ENCODE measurements around the gene STAU1. TPM values are rescaled to one million over a fixed set of nuclear protein-coding genes. Genes with fewer than 3 reads are reported as not detected.

The STAU1 gene
- total and polyA plus RNA-seq, 2 of the 13 experiments (the other 11 are each of a cell fraction or from before 2014, with no cell fraction given), result 119 to 133 TPM

DNA sequence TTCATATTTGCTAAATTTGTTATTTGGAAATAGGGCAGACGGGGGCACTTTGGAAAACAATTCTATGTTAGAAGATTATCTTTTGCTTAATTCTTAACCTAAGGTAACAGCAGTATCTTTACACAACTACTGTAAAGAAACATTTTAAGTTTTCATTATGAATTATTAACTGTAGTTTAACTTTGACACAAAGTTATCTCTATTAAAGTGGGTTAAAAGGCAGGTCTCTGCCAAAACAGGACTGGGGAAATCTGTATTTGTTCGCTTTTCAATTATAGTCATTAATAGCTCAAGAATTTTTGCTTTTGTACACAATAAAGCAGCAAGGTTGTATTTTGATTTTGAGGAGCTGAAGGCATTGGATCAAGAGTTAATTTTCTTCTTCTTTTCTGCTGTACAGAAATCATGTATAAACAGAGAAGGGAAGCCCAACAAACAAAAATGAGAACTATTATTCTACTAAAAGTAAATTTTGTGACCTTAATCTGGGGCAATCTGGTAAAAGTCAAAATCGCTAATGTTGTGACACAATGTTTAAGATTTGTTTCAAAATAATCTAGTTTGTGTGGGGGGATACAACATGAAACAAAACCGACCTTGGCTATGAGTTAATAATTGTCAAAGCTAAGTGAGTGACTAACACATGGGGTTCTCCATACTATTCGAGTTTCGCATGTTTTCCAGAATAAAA, 2.9 kb downstream of the STAU1 start (continued):
- no peak for TF ChIP-seq KAT2B (IDR thresholded peaks at IDR 0.05; ENCODE audit: borderline replicate concordance, low read depth, low read length)
- TF ChIP-seq, protein P1, sequence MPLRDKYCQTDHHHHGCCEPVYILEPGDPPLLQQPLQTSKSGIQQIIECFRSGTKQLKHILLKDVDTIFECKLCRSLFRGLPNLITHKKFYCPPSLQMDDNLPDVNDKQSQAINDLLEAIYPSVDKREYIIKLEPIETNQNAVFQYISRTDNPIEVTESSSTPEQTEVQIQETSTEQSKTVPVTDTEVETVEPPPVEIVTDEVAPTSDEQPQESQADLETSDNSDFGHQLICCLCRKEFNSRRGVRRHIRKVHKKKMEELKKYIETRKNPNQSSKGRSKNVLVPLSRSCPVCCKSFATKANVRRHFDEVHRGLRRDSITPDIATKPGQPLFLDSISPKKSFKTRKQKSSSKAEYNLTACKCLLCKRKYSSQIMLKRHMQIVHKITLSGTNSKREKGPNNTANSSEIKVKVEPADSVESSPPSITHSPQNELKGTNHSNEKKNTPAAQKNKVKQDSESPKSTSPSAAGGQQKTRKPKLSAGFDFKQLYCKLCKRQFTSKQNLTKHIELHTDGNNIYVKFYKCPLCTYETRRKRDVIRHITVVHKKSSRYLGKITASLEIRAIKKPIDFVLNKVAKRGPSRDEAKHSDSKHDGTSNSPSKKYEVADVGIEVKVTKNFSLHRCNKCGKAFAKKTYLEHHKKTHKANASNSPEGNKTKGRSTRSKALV (CRISPR knock-in tag; IDR thresholded peaks at IDR 0.05), result peak; percentile 37; the same call in 1 of the 2 replicates
- TF ChIP-seq WIZ (CRISPR knock-in tag; IDR thresholded peaks at IDR 0.05), result no peak
- TF ChIP-seq ZNF17 (CRISPR knock-in tag; IDR thresholded peaks at IDR 0.05), result no peak
- TF ChIP-seq ZNF234 (CRISPR knock-in tag; conservative IDR thresholded peaks at IDR 0.05), result no peak
- no peak for TF ChIP-seq FLYWCH1 (CRISPR knock-in tag; IDR thresholded peaks at IDR 0.05)
- TF ChIP-seq REXO4 (CRISPR knock-in tag; IDR thresholded peaks at IDR 0.05; ENCODE audit: borderline replicate concordance), result no peak
- peak; percentile 92 for TF ChIP-seq TCF7 (IDR thresholded peaks at IDR 0.05; ENCODE audit: low read depth)
- no peak for TF ChIP-seq ZNF230 (CRISPR knock-in tag; IDR thresholded peaks at IDR 0.05)
- TF ChIP-seq MTF1 (CRISPR knock-in tag; IDR thresholded peaks at IDR 0.05), result no peak
- TF ChIP-seq, protein P2, sequence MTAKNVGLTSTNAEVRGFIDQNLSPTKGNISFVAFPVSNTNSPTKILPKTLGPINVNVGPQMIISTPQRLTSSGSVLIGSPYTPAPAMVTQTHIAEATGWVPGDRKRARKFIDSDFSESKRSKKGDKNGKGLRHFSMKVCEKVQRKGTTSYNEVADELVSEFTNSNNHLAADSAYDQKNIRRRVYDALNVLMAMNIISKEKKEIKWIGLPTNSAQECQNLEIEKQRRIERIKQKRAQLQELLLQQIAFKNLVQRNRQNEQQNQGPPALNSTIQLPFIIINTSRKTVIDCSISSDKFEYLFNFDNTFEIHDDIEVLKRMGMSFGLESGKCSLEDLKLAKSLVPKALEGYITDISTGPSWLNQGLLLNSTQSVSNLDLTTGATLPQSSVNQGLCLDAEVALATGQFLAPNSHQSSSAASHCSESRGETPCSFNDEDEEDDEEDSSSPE (CRISPR knock-in tag; IDR thresholded peaks at IDR 0.05), result no peak
- TF ChIP-seq ZNF34 (CRISPR knock-in tag; IDR thresholded peaks at IDR 0.05; ENCODE audit: borderline replicate concordance), result no peak
- no peak for TF ChIP-seq ZNF737 (CRISPR knock-in tag; IDR thresholded peaks at IDR 0.05; ENCODE audit: borderline replicate concordance)
- no peak for TF ChIP-seq ZNF382 (CRISPR knock-in tag; IDR thresholded peaks at IDR 0.05; ENCODE audit: borderline replicate concordance)
- no peak for TF ChIP-seq DR1 (CRISPR knock-in tag; IDR thresholded peaks at IDR 0.05)
- no peak for TF ChIP-seq ZFP90 (CRISPR knock-in tag; IDR thresholded peaks at IDR 0.05; ENCODE audit: borderline replicate concordance)
- TF ChIP-seq TAF1 (CRISPR knock-in tag; IDR thresholded peaks at IDR 0.05), result no peak
- TF ChIP-seq, protein P3, sequence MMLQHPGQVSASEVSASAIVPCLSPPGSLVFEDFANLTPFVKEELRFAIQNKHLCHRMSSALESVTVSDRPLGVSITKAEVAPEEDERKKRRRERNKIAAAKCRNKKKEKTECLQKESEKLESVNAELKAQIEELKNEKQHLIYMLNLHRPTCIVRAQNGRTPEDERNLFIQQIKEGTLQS (CRISPR knock-in tag; IDR thresholded peaks at IDR 0.05), result no peak
- TF ChIP-seq, protein P4, sequence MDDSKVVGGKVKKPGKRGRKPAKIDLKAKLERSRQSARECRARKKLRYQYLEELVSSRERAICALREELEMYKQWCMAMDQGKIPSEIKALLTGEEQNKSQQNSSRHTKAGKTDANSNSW (CRISPR knock-in tag; IDR thresholded peaks at IDR 0.05; ENCODE audit: borderline replicate concordance), result no peak
- TF ChIP-seq ZNF772 (CRISPR knock-in tag; IDR thresholded peaks at IDR 0.05), result no peak
- no peak for TF ChIP-seq ZNF496 (CRISPR knock-in tag; IDR thresholded peaks at IDR 0.05; ENCODE audit: insufficient replicate concordance)
- TF ChIP-seq SCMH1 (CRISPR knock-in tag; IDR thresholded peaks at IDR 0.05; ENCODE audit: borderline replicate concordance), result no peak
- TF ChIP-seq NPAS2 (CRISPR knock-in tag; IDR thresholded peaks at IDR 0.05; ENCODE audit: borderline replicate concordance), result no peak
- no peak for TF ChIP-seq ZNF121 (CRISPR knock-in tag; IDR thresholded peaks at IDR 0.05)
- TF ChIP-seq ZNF792 (CRISPR knock-in tag; IDR thresholded peaks at IDR 0.05), result no peak
- no peak for TF ChIP-seq GLI4 (CRISPR knock-in tag; IDR thresholded peaks at IDR 0.05; ENCODE audit: borderline replicate concordance)
